CD4-positive, alpha-beta T cell (primary cell): ENCODE measurements around the gene ID4. TPM values are rescaled to one million over a fixed set of nuclear protein-coding genes. Genes with fewer than 3 reads are reported as not detected.

ENCODE experiments used
- ATAC-seq: fragments of 200-7000 bp; cut with Tn5 transposase; one replicate; pipeline ENCODE4 v1.10.0; 2022; ENCODE audit warnings: mild to moderate bottlenecking; ENCODE audit not compliant: poor library complexity
- CTCF ChIA-PET: fragments of 350-600 bp; sonication (Branson Sonifier 250); formaldehyde crosslinking; loops from one replicate; lab custom pipeline; 2021; ENCODE audit warnings: antibody characterized with exemption, inconsistent platforms; lab: Charles Lee
- POLR2A ChIA-PET: fragments of 350-600 bp; sonication (Branson Sonifier 250); formaldehyde crosslinking; loops from one replicate; lab custom pipeline; 2021; ENCODE audit warnings: antibody characterized with exemption, inconsistent platforms; lab: Charles Lee
- DNase-seq, 14 experiments: peaks; one replicate each; pipeline ENCODE4 v3.0.0-alpha.2; 2013 to 2020; ENCODE audit warnings: mixed read lengths in 2 of 14
- H3K27ac ChIP-seq, 2 donors: one replicate each; pipeline versions ENCODE4 v1.5.1 to v1.7.0; 2013; ENCODE audit warnings: low read length in 2 of 2, low read depth in 1 of 2, mild to moderate bottlenecking in 1 of 2
- H3K27me3 ChIP-seq, 2 experiments: 1 replicate in 1 of 2; 2 replicates in 1 of 2; pipeline versions ENCODE4 v1.6.1 to v1.7.0; 2013; ENCODE audit warnings: low read length in 2 of 2, control low read depth in 1 of 2, mild to moderate bottlenecking in 1 of 2, moderate library complexity in 1 of 2; ENCODE audit not compliant: insufficient read depth in 2 of 2, control insufficient read depth in 1 of 2
- H3K36me3 ChIP-seq: one replicate; pipeline ENCODE4 v1.6.1; 2013; ENCODE audit warnings: low read length, control low read depth; ENCODE audit not compliant: insufficient read depth
- H3K4me1 ChIP-seq: one replicate; pipeline ENCODE4 v1.6.1; 2013; ENCODE audit warnings: low read length, control low read depth; ENCODE audit not compliant: insufficient read depth
- H3K4me3 ChIP-seq: one replicate; pipeline ENCODE4 v1.5.1; 2013; ENCODE audit warnings: mild to moderate bottlenecking, low read length, moderate library complexity
- H3K9me3 ChIP-seq, 2 experiments: 1 replicate in 1 of 2; 2 replicates in 1 of 2; pipeline versions ENCODE4 v1.6.1 to v1.7.0; 2013; ENCODE audit warnings: low read length in 2 of 2, mild to moderate bottlenecking in 2 of 2, control low read depth in 1 of 2, moderate library complexity in 1 of 2; ENCODE audit not compliant: control insufficient read depth in 1 of 2, insufficient read depth in 1 of 2
- H3K27ac Mint-ChIP-seq: one replicate; pipeline ENCODE4 v1.8.0; 2020; ENCODE audit warnings: mixed read lengths
- H3K27me3 Mint-ChIP-seq: one replicate; pipeline ENCODE4 v1.8.0; 2021; ENCODE audit warnings: mixed read lengths
- H3K36me3 Mint-ChIP-seq: one replicate; pipeline ENCODE4 v1.8.0; 2021; ENCODE audit warnings: low read depth, mixed read lengths
- H3K4me1 Mint-ChIP-seq: one replicate; pipeline ENCODE4 v1.8.0; 2021; ENCODE audit warnings: low read depth, mixed read lengths
- H3K4me3 Mint-ChIP-seq: one replicate; pipeline ENCODE4 v1.8.0; 2020; ENCODE audit warnings: mild to moderate bottlenecking, mixed read lengths
- H3K9me3 Mint-ChIP-seq: one replicate; pipeline ENCODE4 v1.8.0; 2020; ENCODE audit warnings: mixed read lengths
- CTCF ChIP-seq: fragments of 200-600 bp; IDR thresholded peaks from one replicate; pipeline ENCODE4 v1.8.0; 2022; ENCODE audit warnings: antibody characterized with exemption, mild to moderate bottlenecking
- intact Hi-C, 2 experiments: fragments of 100-400 bp; cut with DNase I in 1 of 2; cut with micrococcal nuclease in 1 of 2; formaldehyde crosslinking; loops; one replicate each; pipeline versions ENCODE4 v1.15.1 to v1.9.0; 2023 to 2025; cut with DNase I, micrococcal nuclease
- total RNA-seq, 174 experiments: library from RNA in 2 of 174; stranded (reverse) in 2 of 174; gene quantifications; one replicate each; pipeline ENCODE4 v1.2.3 and lab custom pipeline; 2021 to 2026

Gene ID4
- total RNA-seq, 2 experiments from 2014 or later = not detected

GRCh38 chr6:19830171-19830570 is 7.0 kb upstream of the ID4 start:
- no peaks in the 10 kb centered on the region for H3K4me1 Mint-ChIP-seq
- no peak overlapping the region for H3K4me3 ChIP-seq
- no peaks in the 10 kb centered on the region for H3K4me1 ChIP-seq
- peaks cover 36% of the 10 kb centered on the region for H3K27me3 Mint-ChIP-seq
- peaks cover 0 to 5% of the 10 kb centered on the region in 2 experiments for H3K9me3 ChIP-seq
- POLR2A ChIA-PET = no interaction called here
- no peaks in the 10 kb centered on the region for H3K36me3 ChIP-seq
- intact Hi-C loops = no loop called here
- peaks cover 2% of the 10 kb centered on the region for H3K9me3 Mint-ChIP-seq
- no peak overlapping the region for H3K4me3 Mint-ChIP-seq
- no peak for ATAC-seq
- no peaks in the 10 kb centered on the region for H3K36me3 Mint-ChIP-seq
- no peak for TF ChIP-seq CTCF
- H3K27me3 ChIP-seq = peaks cover 8 to 9% of the 10 kb centered on the region in 2 experiments
- no peak overlapping the region for H3K27ac ChIP-seq
- CTCF ChIA-PET = no interaction called here
- no peak overlapping the region for H3K27ac Mint-ChIP-seq
- no peak for DNase-seq

DNA sequence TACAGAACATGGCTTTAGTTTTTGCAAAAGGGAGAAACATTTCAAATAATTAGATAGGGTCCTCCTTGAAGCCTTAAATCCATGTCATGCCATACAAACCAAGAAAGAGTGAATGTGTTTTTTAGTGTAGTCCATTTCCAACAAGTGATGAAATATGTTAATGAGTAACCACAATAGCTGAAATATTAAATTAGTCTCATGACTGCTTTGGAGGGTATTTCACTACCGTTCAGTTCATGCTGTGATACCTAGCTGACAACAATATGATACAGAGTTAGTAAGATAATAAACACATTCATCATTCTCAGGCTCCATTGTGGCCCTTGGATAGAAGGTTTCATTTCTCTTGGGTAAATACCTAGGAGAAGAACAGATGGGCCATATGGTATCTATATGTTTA is 5.8 kb upstream of the ID4 start:
- Mint-ChIP-seq H3K4me3 (no peak overlapping the region), H3K27me3 (peaks cover 46% of the 10 kb centered on the region), H3K4me1 (no peaks in the 10 kb centered on the region), H3K27ac (no peak overlapping the region), H3K36me3 (no peaks in the 10 kb centered on the region), H3K9me3 (no peaks in the 10 kb centered on the region)
- H3K27ac ChIP-seq = no peak overlapping the region
- TF ChIP-seq CTCF = no peak
- no peak for ATAC-seq
- ChIA-PET CTCF (no interaction called here), POLR2A (no interaction called here)
- no peaks in the 10 kb centered on the region for H3K4me1 ChIP-seq
- H3K36me3 ChIP-seq = no peaks in the 10 kb centered on the region
- DNase-seq = no peak
- H3K27me3 ChIP-seq = peaks cover 10 to 13% of the 10 kb centered on the region in 2 experiments
- peaks cover 0 to 5% of the 10 kb centered on the region in 2 experiments for H3K9me3 ChIP-seq
- H3K4me3 ChIP-seq = no peak overlapping the region
- intact Hi-C loops = no loop called here

- CTCF ChIA-PET = no interaction called here
- ATAC-seq = no peak
- Mint-ChIP-seq H3K27me3 (peaks cover 58% of the 10 kb centered on the region), H3K36me3 (no peaks in the 10 kb centered on the region), H3K9me3 (no peaks in the 10 kb centered on the region), H3K27ac (no peak overlapping the region), H3K4me3 (no peak overlapping the region), H3K4me1 (peaks cover under 1% of the 10 kb centered on the region)
- Histone ChIP-seq H3K27me3 (peaks cover 17 to 28% of the 10 kb centered on the region in 2 experiments), H3K9me3 (peaks cover 0 to 17% of the 10 kb centered on the region in 2 experiments), H3K4me3 (no peak overlapping the region), H3K36me3 (no peaks in the 10 kb centered on the region), H3K27ac (no peak overlapping the region), H3K4me1 (no peaks in the 10 kb centered on the region)
- no peak for DNase-seq
- POLR2A ChIA-PET = no interaction called here
- intact Hi-C loops = no loop called here
- TF ChIP-seq CTCF = no peak
Observed at GRCh38 chr6:19833947-19834346, 3.2 kb upstream of the ID4 start.
